ENCODE results near the gene NEO1. TPM values are rescaled to one million over a fixed set of nuclear protein-coding genes. Genes with fewer than 3 reads are reported as not detected.

Gene NEO1
- total and polyA plus RNA-seq, 2 of the 13 experiments (the other 11 are each of a cell fraction or from before 2014, with no cell fraction given): 8.4 to 11.0 TPM

DNA sequence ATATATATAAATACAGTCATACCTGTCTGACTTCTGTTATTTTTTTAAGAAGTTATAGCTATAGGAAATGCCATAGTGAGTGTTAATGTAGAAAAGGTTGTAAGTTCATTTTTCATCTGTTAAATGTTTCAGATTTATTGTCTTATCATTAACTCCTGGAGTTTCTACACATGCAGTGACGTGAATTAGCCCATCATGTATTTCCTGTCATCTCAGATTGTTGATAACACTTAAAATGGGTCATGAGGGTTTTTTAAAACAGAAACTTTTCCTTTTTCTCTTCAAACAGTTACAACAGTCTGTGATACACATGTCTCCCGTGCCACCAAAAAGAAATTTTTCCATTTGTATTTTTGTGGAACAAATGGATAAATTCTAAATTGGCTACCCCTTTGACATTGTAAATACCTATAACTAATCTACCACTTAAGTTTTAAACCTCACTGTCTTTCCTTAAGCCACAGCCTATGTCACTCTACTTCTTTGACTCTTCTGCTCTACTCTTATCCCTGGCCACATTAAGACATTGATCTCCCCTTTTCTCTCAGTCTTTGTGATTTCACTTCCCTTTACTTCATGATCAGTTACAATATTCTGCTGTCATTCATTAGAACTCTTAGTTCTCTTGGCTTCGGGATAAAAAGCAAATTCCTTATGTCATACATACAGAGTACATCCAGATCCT, 89.1 kb downstream of the NEO1 start:
- H3K27ac ChIP-seq (ENCODE audit: extremely low read length, insufficient read depth, low read length): no peak overlapping the region
- DNase-seq (ENCODE audit: low spot score) (no peak), FAIRE-seq (no peak), ATAC-seq (no peak)
- no peak overlapping the region for H3K9ac ChIP-seq (ENCODE audit: insufficient read depth, low read depth, low read length)
- in situ Hi-C loops (cut with HindIII; ENCODE audit: extremely low pct_ligation_motif_present, low pct_unique_long_range_greater_than_20kb) (no loop called here), intact Hi-C loops (cut with micrococcal nuclease; ENCODE audit: unreplicated experiment) (no loop called here)
- H3K9me3 ChIP-seq (ENCODE audit: low read length): no peaks in the 10 kb centered on the region
- H3K4me3 ChIP-seq (replicated peaks in 1 of 3; ENCODE audit: insufficient read depth in 1 of 3, low read depth in 2 of 3, low read length in 3 of 3): no peak overlapping the region
- H4K20me1 ChIP-seq (ENCODE audit: insufficient read depth, low read length): no peaks in the 10 kb centered on the region
- WGBS (ENCODE audit: low lambda C conversion rate): 79% methylated on average over 3 of the region's 3 CpGs
- H3K27me3 ChIP-seq (ENCODE audit: control insufficient read depth in 1 of 2, insufficient read depth in 2 of 2, low read length in 2 of 2): no peaks in the 10 kb centered on the region
- no peaks in the 10 kb centered on the region for H3K4me1 ChIP-seq (ENCODE audit: insufficient read depth, low read length)
- no peaks in the 10 kb centered on the region for H3K79me2 ChIP-seq (ENCODE audit: insufficient read depth, low read length)
- CTCF ChIA-PET (ENCODE audit: low intra/inter-chr PET ratio, low total read pairs): no interaction called here
- H3K4me2 ChIP-seq (ENCODE audit: low read depth, low read length): no peak overlapping the region
- H2AFZ ChIP-seq (ENCODE audit: low read length): no peak overlapping the region
- no peaks in the 10 kb centered on the region for H3K36me3 ChIP-seq (replicated peaks in 1 of 2; ENCODE audit: control insufficient read depth in 1 of 2, insufficient read depth in 2 of 2, low read length in 2 of 2)
- no TSS peak for BruUV-seq (replicated peaks)
- POLR2A ChIA-PET: no interaction called here
- TF ChIP-seq, protein P1, sequence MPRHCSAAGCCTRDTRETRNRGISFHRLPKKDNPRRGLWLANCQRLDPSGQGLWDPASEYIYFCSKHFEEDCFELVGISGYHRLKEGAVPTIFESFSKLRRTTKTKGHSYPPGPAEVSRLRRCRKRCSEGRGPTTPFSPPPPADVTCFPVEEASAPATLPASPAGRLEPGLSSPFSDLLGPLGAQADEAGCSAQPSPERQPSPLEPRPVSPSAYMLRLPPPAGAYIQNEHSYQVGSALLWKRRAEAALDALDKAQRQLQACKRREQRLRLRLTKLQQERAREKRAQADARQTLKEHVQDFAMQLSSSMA (CRISPR knock-in tag; IDR thresholded peaks at IDR 0.05): no peak
- TF ChIP-seq JDP2 (CRISPR knock-in tag; IDR thresholded peaks at IDR 0.05; ENCODE audit: borderline replicate concordance) (no peak), ZNF382 (CRISPR knock-in tag; IDR thresholded peaks at IDR 0.05; ENCODE audit: borderline replicate concordance) (no peak), NCOA5 (CRISPR knock-in tag; IDR thresholded peaks at IDR 0.05) (no peak), MIER3 (CRISPR knock-in tag; IDR thresholded peaks at IDR 0.05; ENCODE audit: borderline replicate concordance) (no peak), HMG20B (CRISPR knock-in tag; conservative IDR thresholded peaks at IDR 0.05) (no peak), KDM6A (CRISPR knock-in tag; IDR thresholded peaks at IDR 0.05; ENCODE audit: low read depth) (no peak), POGZ (CRISPR knock-in tag; IDR thresholded peaks at IDR 0.05) (no peak)
- TF ChIP-seq, protein P2, sequence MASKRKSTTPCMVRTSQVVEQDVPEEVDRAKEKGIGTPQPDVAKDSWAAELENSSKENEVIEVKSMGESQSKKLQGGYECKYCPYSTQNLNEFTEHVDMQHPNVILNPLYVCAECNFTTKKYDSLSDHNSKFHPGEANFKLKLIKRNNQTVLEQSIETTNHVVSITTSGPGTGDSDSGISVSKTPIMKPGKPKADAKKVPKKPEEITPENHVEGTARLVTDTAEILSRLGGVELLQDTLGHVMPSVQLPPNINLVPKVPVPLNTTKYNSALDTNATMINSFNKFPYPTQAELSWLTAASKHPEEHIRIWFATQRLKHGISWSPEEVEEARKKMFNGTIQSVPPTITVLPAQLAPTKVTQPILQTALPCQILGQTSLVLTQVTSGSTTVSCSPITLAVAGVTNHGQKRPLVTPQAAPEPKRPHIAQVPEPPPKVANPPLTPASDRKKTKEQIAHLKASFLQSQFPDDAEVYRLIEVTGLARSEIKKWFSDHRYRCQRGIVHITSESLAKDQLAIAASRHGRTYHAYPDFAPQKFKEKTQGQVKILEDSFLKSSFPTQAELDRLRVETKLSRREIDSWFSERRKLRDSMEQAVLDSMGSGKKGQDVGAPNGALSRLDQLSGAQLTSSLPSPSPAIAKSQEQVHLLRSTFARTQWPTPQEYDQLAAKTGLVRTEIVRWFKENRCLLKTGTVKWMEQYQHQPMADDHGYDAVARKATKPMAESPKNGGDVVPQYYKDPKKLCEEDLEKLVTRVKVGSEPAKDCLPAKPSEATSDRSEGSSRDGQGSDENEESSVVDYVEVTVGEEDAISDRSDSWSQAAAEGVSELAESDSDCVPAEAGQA (IDR thresholded peaks at IDR 0.05; ENCODE audit: low read depth): no peak
- TF ChIP-seq, protein P2 (CRISPR knock-in tag; IDR thresholded peaks at IDR 0.05; ENCODE audit: borderline replicate concordance): no peak
- TF ChIP-seq, protein P3, sequence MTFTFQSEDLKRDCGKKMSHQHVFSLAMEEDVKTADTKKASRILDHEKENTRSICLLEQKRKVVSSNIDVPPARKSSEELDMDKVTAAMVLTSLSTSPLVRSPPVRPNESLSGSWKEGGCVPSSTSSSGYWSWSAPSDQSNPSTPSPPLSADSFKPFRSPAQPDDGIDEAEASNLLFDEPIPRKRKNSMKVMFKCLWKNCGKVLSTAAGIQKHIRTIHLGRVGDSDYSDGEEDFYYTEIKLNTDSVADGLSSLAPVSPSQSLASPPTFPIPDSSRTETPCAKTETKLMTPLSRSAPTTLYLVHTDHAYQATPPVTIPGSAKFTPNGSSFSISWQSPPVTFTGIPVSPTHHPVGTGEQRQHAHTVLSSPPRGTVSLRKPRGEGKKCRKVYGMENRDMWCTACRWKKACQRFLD (CRISPR knock-in tag; IDR thresholded peaks at IDR 0.05; ENCODE audit: borderline replicate concordance): no peak
- TF ChIP-seq, protein P4, sequence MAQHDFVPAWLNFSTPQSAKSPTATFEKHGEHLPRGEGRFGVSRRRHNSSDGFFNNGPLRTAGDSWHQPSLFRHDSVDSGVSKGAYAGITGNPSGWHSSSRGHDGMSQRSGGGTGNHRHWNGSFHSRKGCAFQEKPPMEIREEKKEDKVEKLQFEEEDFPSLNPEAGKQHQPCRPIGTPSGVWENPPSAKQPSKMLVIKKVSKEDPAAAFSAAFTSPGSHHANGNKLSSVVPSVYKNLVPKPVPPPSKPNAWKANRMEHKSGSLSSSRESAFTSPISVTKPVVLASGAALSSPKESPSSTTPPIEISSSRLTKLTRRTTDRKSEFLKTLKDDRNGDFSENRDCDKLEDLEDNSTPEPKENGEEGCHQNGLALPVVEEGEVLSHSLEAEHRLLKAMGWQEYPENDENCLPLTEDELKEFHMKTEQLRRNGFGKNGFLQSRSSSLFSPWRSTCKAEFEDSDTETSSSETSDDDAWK (CRISPR knock-in tag; IDR thresholded peaks at IDR 0.05): no peak
- TF ChIP-seq, protein P5, sequence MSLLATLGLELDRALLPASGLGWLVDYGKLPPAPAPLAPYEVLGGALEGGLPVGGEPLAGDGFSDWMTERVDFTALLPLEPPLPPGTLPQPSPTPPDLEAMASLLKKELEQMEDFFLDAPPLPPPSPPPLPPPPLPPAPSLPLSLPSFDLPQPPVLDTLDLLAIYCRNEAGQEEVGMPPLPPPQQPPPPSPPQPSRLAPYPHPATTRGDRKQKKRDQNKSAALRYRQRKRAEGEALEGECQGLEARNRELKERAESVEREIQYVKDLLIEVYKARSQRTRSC (CRISPR knock-in tag; IDR thresholded peaks at IDR 0.05; ENCODE audit: low read depth): no peak
- TF ChIP-seq, protein P6, sequence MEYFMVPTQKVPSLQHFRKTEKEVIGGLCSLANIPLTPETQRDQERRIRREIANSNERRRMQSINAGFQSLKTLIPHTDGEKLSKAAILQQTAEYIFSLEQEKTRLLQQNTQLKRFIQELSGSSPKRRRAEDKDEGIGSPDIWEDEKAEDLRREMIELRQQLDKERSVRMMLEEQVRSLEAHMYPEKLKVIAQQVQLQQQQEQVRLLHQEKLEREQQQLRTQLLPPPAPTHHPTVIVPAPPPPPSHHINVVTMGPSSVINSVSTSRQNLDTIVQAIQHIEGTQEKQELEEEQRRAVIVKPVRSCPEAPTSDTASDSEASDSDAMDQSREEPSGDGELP (IDR thresholded peaks at IDR 0.05; ENCODE audit: borderline replicate concordance, low read depth): no peak
